Body of pancreas (tissue), 4 donors: ENCODE results near the gene NPM3. TPM values are rescaled to one million over a fixed set of nuclear protein-coding genes. Genes with fewer than 3 reads are reported as not detected.

Source experiments
- ATAC-seq: fragments of 150-250 bp; one replicate; pipeline ENCODE4 v1.9.1; 2016
- DNase-seq, 4 donors: peaks; one replicate each; pipeline ENCODE4 v3.0.0-alpha.2; 2019
- H3K27ac ChIP-seq, 4 donors: fragments of 200-600 bp; sonication (generic); 1 replicate in 3 of 4; 2 replicates in 1 of 4; pipeline versions ENCODE4 v1.5.1 to v1.6.1; 2016 to 2019; ENCODE audit warnings: mild to moderate bottlenecking in 1 of 4, mixed read lengths in 1 of 4, moderate library complexity in 1 of 4
- H3K27me3 ChIP-seq, 2 donors: fragments of 200-600 bp; sonication (generic); one replicate each; pipeline ENCODE4 v1.6.0; 2016; ENCODE audit warnings: mild to moderate bottlenecking in 1 of 2
- H3K36me3 ChIP-seq, 2 donors: fragments of 200-600 bp; sonication (generic); replicated peaks in 1 of 2; 2 replicates each; pipeline ENCODE4 v1.5.1; 2016; ENCODE audit warnings: low read depth in 2 of 2; ENCODE audit not compliant: insufficient read depth in 1 of 2
- H3K4me1 ChIP-seq: fragments of 200-600 bp; sonication (generic); one replicate; pipeline ENCODE4 v1.6.0; 2016
- H3K4me3 ChIP-seq, 2 donors: fragments of 200-600 bp; sonication (generic); 1 replicate in 1 of 2; 2 replicates in 1 of 2; pipeline ENCODE4 v1.5.1; 2016 to 2019
- H3K9me3 ChIP-seq, 3 donors: fragments of 200-600 bp; sonication (generic); 1 replicate in 2 of 3; 2 replicates in 1 of 3; pipeline ENCODE4 v1.5.1; 2016
- CTCF ChIP-seq, 7 experiments: fragments of 450-650 bp in 4 of 7; fragments of 200-600 bp in 3 of 7; sonication (generic) in 3 of 7; IDR thresholded peaks; one replicate each; pipeline ENCODE4 v1.5.1; 2016 to 2019; ENCODE audit warnings: antibody characterized with exemption in 7 of 7
- POLR2A ChIP-seq, 3 donors: fragments of 450-650 bp; IDR thresholded peaks; one replicate each; pipeline ENCODE4 v1.6.1; 2016; ENCODE audit warnings: antibody characterized with exemption in 3 of 3, mild to moderate bottlenecking in 2 of 3
- WGBS, 2 donors: methylation state at CpG; one replicate each; pipeline ENCODE4 v1.1.5; 2017; 5-methylcytosine and 5-hydroxymethylcytosine counted together
- intact Hi-C: fragments of 100-400 bp; cut with DNase I; formaldehyde crosslinking; loops from one replicate; pipeline ENCODE4 v1.15.1; 2023
- total RNA-seq, 2 donors: library from RNA; depleted of rRNA; stranded (reverse); fragments of >200 nt; gene quantifications; one replicate each; pipeline ENCODE4 v1.1.0, GENCODE V29; 2016

NPM3 gene
- total RNA-seq, 2 donors from 2014 or later = 8.3 to 18.1 TPM

- H3K36me3 ChIP-seq = no peaks in the 10 kb centered on the region
- peak in 1 of 4 donors; percentile 42 for DNase-seq
- 29 to 44% methylated on average over 13 to 14 of the region's 14 CpGs for WGBS, 2 donors
- H3K9me3 ChIP-seq = no peaks in the 10 kb centered on the region
- H3K27me3 ChIP-seq = no peaks in the 10 kb centered on the region
- TF ChIP-seq CTCF (IDR thresholded peaks at IDR 0.05) (no peak), POLR2A (IDR thresholded peaks at IDR 0.05) (no peak)
- H3K27ac ChIP-seq = peak overlapping the region; percentile 65 to 91 (median 80)
- no peak overlapping the region for H3K4me3 ChIP-seq
- peak; percentile 0 for ATAC-seq
- intact Hi-C loops = no loop called here
- H3K4me1 ChIP-seq = peaks cover 25% of the 10 kb centered on the region
Measured at GRCh38 chr10:101818872-101819633, 35.8 kb upstream of the NPM3 start.

- peaks cover 29% of the 10 kb centered on the region for H3K4me1 ChIP-seq
- no peaks in the 10 kb centered on the region for H3K36me3 ChIP-seq
- intact Hi-C loops = no loop called here
- peak; percentile 98 for ATAC-seq
- H3K27me3 ChIP-seq = no peaks in the 10 kb centered on the region
- DNase-seq = peak; percentile 98 to 99 (median 99)
- no peaks in the 10 kb centered on the region for H3K9me3 ChIP-seq
- peak within 1 kb of the TSS; percentile 71 to 91 (median 80) for H3K27ac ChIP-seq
- WGBS, 2 donors = 0% methylated on average over 43 to 47 of the region's 47 CpGs
- peak within 1 kb of the TSS; percentile 97 to 98 for H3K4me3 ChIP-seq
- TF ChIP-seq POLR2A (IDR thresholded peaks at IDR 0.05) = peak; percentile 80 to 98 (median 93)
- TF ChIP-seq CTCF (IDR thresholded peaks at IDR 0.05) = peak in 1 of 7 experiments; percentile 19
Measured at GRCh38 chr10:101818119-101818871, 35.0 kb upstream of the NPM3 start, which contains the start of gene OGA. TSS of gene OGA (minus strand) at chr10:101818444. CDS start at chr10:101818022, 422 bp downstream.

GRCh38 chr10:101817337-101818118 is 34.3 kb upstream of the NPM3 start:
- intact Hi-C loops = no loop called here
- no peaks in the 10 kb centered on the region for H3K36me3 ChIP-seq
- H3K4me3 ChIP-seq = peak overlapping the region; percentile 97 to 98
- H3K27ac ChIP-seq = peak overlapping the region; percentile 71 to 91 (median 80)
- H3K4me1 ChIP-seq = peaks cover 29% of the 10 kb centered on the region
- peak; percentile 7 for ATAC-seq
- no peaks in the 10 kb centered on the region for H3K9me3 ChIP-seq
- peak; percentile 76 to 87 (median 84) for DNase-seq
- peak in 1 of 3 donors; percentile 26 for TF ChIP-seq POLR2A (IDR thresholded peaks at IDR 0.05)
- no peak for TF ChIP-seq CTCF (IDR thresholded peaks at IDR 0.05)
- H3K27me3 ChIP-seq = no peaks in the 10 kb centered on the region
- 1 to 2% methylated on average over 13 to 44 of the region's 44 CpGs for WGBS, 2 donors

- intact Hi-C loops = no loop called here
- H3K4me1 ChIP-seq = peaks cover 29% of the 10 kb centered on the region
- H3K4me3 ChIP-seq = peak overlapping the region; percentile 97 to 98
- no peaks in the 10 kb centered on the region for H3K9me3 ChIP-seq
- ATAC-seq (no peak), DNase-seq (no peak)
- WGBS, 2 donors = 0 to 1% methylated on average over 14 of the region's 14 CpGs
- peak overlapping the region in 3 of 4 donors; percentile 71 to 91 (median 89) for H3K27ac ChIP-seq
- H3K36me3 ChIP-seq = no peaks in the 10 kb centered on the region
- no peaks in the 10 kb centered on the region for H3K27me3 ChIP-seq
- TF ChIP-seq POLR2A (IDR thresholded peaks at IDR 0.05) = no peak
- TF ChIP-seq CTCF (IDR thresholded peaks at IDR 0.05) = no peak
Measured at GRCh38 chr10:101816913-101817336, 33.7 kb upstream of the NPM3 start.
